Mesenchymal stem cell (in vitro differentiated cells and primary cell): Measurements from ENCODE around the gene ANO6. TPM values are rescaled to one million over a fixed set of nuclear protein-coding genes. Genes with fewer than 3 reads are reported as not detected.
"Not testable (repeated sequence)": the region's sequence is repeated elsewhere in the genome, so short reads cannot be mapped to it uniquely, and the experiment has no call there.

Experiments
- DNase-seq: peaks from one replicate; pipeline ENCODE4 v3.0.0-alpha.2; 2013
- H2AFZ ChIP-seq: one replicate; pipeline ENCODE4 v1.6.1; 2013; ENCODE audit warnings: low read depth, mild to moderate bottlenecking, control low read depth, inconsistent platforms, low read length, moderate library complexity
- H2AK5ac ChIP-seq: 2 replicates; pipeline ENCODE4 v1.6.1; 2013; ENCODE audit warnings: low read length, moderate library complexity, mild to moderate bottlenecking, inconsistent platforms; ENCODE audit not compliant: severe bottlenecking
- H2BK120ac ChIP-seq: one replicate; pipeline ENCODE4 v1.6.1; 2013; ENCODE audit warnings: low read depth, mild to moderate bottlenecking, inconsistent platforms, low read length, moderate library complexity
- H2BK12ac ChIP-seq, 2 experiments: one replicate each; pipeline ENCODE4 v1.6.1; 2013; ENCODE audit warnings: inconsistent platforms in 2 of 2, low read length in 2 of 2, mild to moderate bottlenecking in 2 of 2, moderate library complexity in 2 of 2, control low read depth in 1 of 2
- H2BK15ac ChIP-seq: one replicate; pipeline ENCODE4 v1.6.1; 2013; ENCODE audit warnings: mild to moderate bottlenecking, low read depth, inconsistent platforms; ENCODE audit not compliant: poor library complexity, severe bottlenecking
- H2BK5ac ChIP-seq: 2 replicates; pipeline ENCODE4 v1.6.1; 2013; ENCODE audit warnings: low read depth, mild to moderate bottlenecking, low read length, control low read depth, inconsistent platforms; ENCODE audit not compliant: poor library complexity, severe bottlenecking
- H3K14ac ChIP-seq, 2 experiments: one replicate each; pipeline ENCODE4 v1.6.1; 2013; ENCODE audit warnings: inconsistent platforms in 2 of 2, low read length in 2 of 2, control low read depth in 1 of 2, mild to moderate bottlenecking in 1 of 2, moderate library complexity in 1 of 2
- H3K18ac ChIP-seq, 2 experiments: one replicate each; pipeline ENCODE4 v1.6.1; 2013; ENCODE audit warnings: inconsistent platforms in 2 of 2, low read length in 2 of 2, control low read depth in 1 of 2, low read depth in 1 of 2, mild to moderate bottlenecking in 1 of 2
- H3K23ac ChIP-seq, 2 experiments: one replicate each; pipeline ENCODE4 v1.6.1; 2013; ENCODE audit warnings: inconsistent platforms in 2 of 2, low read length in 2 of 2, mild to moderate bottlenecking in 2 of 2, moderate library complexity in 2 of 2, control low read depth in 1 of 2
- H3K27ac ChIP-seq: 2 replicates; pipeline ENCODE4 v1.5.1; 2013; ENCODE audit warnings: mild to moderate bottlenecking, moderate library complexity, low read length, control low read depth, inconsistent platforms; ENCODE audit not compliant: poor library complexity, severe bottlenecking
- H3K27me3 ChIP-seq, 2 experiments: 2 replicates each; pipeline versions ENCODE4 v1.6.1 to v1.7.0; 2013; ENCODE audit warnings: low read length in 2 of 2, mild to moderate bottlenecking in 2 of 2, moderate library complexity in 2 of 2, control low read depth in 1 of 2, inconsistent platforms in 1 of 2; ENCODE audit not compliant: control insufficient read depth in 1 of 2, insufficient read depth in 1 of 2
- H3K36me3 ChIP-seq, 2 experiments: 2 replicates each; pipeline versions ENCODE4 v1.6.1 to v1.7.0; 2013; ENCODE audit warnings: low read length in 2 of 2, control low read depth in 1 of 2, inconsistent platforms in 1 of 2, low read depth in 1 of 2, mild to moderate bottlenecking in 1 of 2; ENCODE audit not compliant: insufficient read depth in 2 of 2, control insufficient read depth in 1 of 2
- H3K4ac ChIP-seq, 2 experiments: one replicate each; pipeline ENCODE4 v1.6.1; 2013; ENCODE audit warnings: inconsistent platforms in 2 of 2, low read length in 2 of 2, mild to moderate bottlenecking in 2 of 2, moderate library complexity in 2 of 2, control low read depth in 1 of 2, low read depth in 1 of 2
- H3K4me1 ChIP-seq: 2 replicates; pipeline ENCODE4 v1.6.1; 2013; ENCODE audit warnings: low read depth, low read length, control low read depth; ENCODE audit not compliant: control insufficient read depth, insufficient read depth
- H3K4me2 ChIP-seq: 2 replicates; pipeline ENCODE4 v1.6.1; 2013; ENCODE audit warnings: low read length, mild to moderate bottlenecking, inconsistent platforms; ENCODE audit not compliant: poor library complexity, severe bottlenecking
- H3K4me3 ChIP-seq, 2 experiments: 2 replicates each; pipeline versions ENCODE4 v1.5.1 to v1.7.0; 2013; ENCODE audit warnings: low read length in 2 of 2, mild to moderate bottlenecking in 2 of 2, control low read depth in 1 of 2, low read depth in 1 of 2; ENCODE audit not compliant: insufficient read depth in 1 of 2
- H3K79me1 ChIP-seq: replicated peaks from 2 replicates; pipeline ENCODE4 v1.6.1; 2013; ENCODE audit warnings: mild to moderate bottlenecking, control low read depth, low read length, inconsistent platforms; ENCODE audit not compliant: poor library complexity, severe bottlenecking
- H3K9ac ChIP-seq: 2 replicates; pipeline ENCODE4 v1.7.0; 2013; ENCODE audit warnings: mild to moderate bottlenecking, low read length, moderate library complexity
- H3K9me3 ChIP-seq: 2 replicates; pipeline ENCODE4 v1.7.0; 2013; ENCODE audit warnings: mild to moderate bottlenecking, low read length; ENCODE audit not compliant: control insufficient read depth
- H4K8ac ChIP-seq: one replicate; pipeline ENCODE4 v1.6.1; 2013; ENCODE audit warnings: inconsistent platforms, mild to moderate bottlenecking, low read length, moderate library complexity
- H4K91ac ChIP-seq: one replicate; pipeline ENCODE4 v1.6.1; 2013; ENCODE audit warnings: mild to moderate bottlenecking, low read length, inconsistent platforms
- WGBS: methylation state at CpG from one replicate; pipeline ENCODE4 v1.1.7; 2013; ENCODE audit warnings: mixed read lengths; 5-methylcytosine and 5-hydroxymethylcytosine counted together
- polyA plus RNA-seq, 2 experiments: library from polyadenylated mRNA; stranded (reverse); fragments of 200-250 nt; gene quantifications; one replicate each; pipeline ENCODE4 v1.2.3, GENCODE V29; 2013

The ANO6 gene
- 51.1 TPM for polyA plus RNA-seq (2013, experiment 1 of 2)
- polyA plus RNA-seq (2013, experiment 2 of 2), result 50.0 TPM

- H2BK15ac ChIP-seq, result peak within 1 kb of the TSS; percentile 90
- H2AFZ ChIP-seq, result peak within 1 kb of the TSS; percentile 47
- H3K9me3 ChIP-seq, result no peaks in the 10 kb centered on the region
- peak within 1 kb of the TSS; percentile 85 for H3K27ac ChIP-seq
- H3K4me1 ChIP-seq, result peaks cover 4% of the 10 kb centered on the region
- H3K79me1 ChIP-seq, result peaks cover 5% of the 10 kb centered on the region
- peak within 1 kb of the TSS; percentile 75 to 88 for H3K4ac ChIP-seq
- H4K8ac ChIP-seq, result peak within 1 kb of the TSS; percentile 90
- no peak within 1 kb of the TSS for H2AK5ac ChIP-seq
- peak; percentile 94 for DNase-seq
- peak within 1 kb of the TSS; percentile 98 for H3K9ac ChIP-seq
- no peaks in the 10 kb centered on the region for H3K27me3 ChIP-seq
- H4K91ac ChIP-seq, result peak within 1 kb of the TSS; percentile 89
- H3K23ac ChIP-seq, result peak within 1 kb of the TSS in 1 of 2 experiments; percentile 60
- H3K36me3 ChIP-seq, result no peaks in the 10 kb centered on the region
- peak within 1 kb of the TSS; percentile 37 to 73 for H2BK12ac ChIP-seq
- peak within 1 kb of the TSS; percentile 88 for H3K4me2 ChIP-seq
- H3K14ac ChIP-seq, result peak within 1 kb of the TSS; percentile 13 to 95
- H3K4me3 ChIP-seq, result peak within 1 kb of the TSS; percentile 86 to 98
- WGBS, result under 1% methylated on average over 62 of the region's 62 CpGs
- H2BK5ac ChIP-seq, result peak within 1 kb of the TSS; percentile 85
- H2BK120ac ChIP-seq, result peak within 1 kb of the TSS; percentile 98
- H3K18ac ChIP-seq, result peak within 1 kb of the TSS; percentile 80 to 85
Observed at GRCh38 chr12:45215419-45216229, at the start of gene ANO6. Gene ANO6 (plus strand): TSS chr12:45216095. CDS start chr12:45216322, 227 bp downstream.

GRCh38 chr12:45168976-45169375 lies 46.9 kb upstream of the ANO6 start:
- no peak overlapping the region for H4K8ac ChIP-seq
- 94% methylated on average over 2 of the region's 2 CpGs for WGBS
- H3K27me3 ChIP-seq, result no peaks in the 10 kb centered on the region
- no peak overlapping the region for H3K4ac ChIP-seq
- H3K23ac ChIP-seq, result no peak overlapping the region
- H3K27ac ChIP-seq, result no peak overlapping the region
- no peak for DNase-seq
- H3K14ac ChIP-seq, result no peak overlapping the region
- no peak overlapping the region for H2BK12ac ChIP-seq
- no peak overlapping the region for H3K9ac ChIP-seq
- no peak overlapping the region for H3K4me2 ChIP-seq
- H2BK15ac ChIP-seq, result no peak overlapping the region
- no peaks in the 10 kb centered on the region for H3K36me3 ChIP-seq
- H2AK5ac ChIP-seq, result no peak overlapping the region
- no peaks in the 10 kb centered on the region for H3K4me1 ChIP-seq
- no peak overlapping the region for H3K4me3 ChIP-seq
- H3K18ac ChIP-seq, result no peak overlapping the region
- H2BK120ac ChIP-seq, result no peak overlapping the region
- H2AFZ ChIP-seq, result no peak overlapping the region
- H3K79me1 ChIP-seq, result no peaks in the 10 kb centered on the region
- no peak overlapping the region for H2BK5ac ChIP-seq
- H4K91ac ChIP-seq, result no peak overlapping the region
- H3K9me3 ChIP-seq, result no peaks in the 10 kb centered on the region

GRCh38 chr12:45170456-45171042 lies 45.3 kb upstream of the ANO6 start:
- 35% methylated on average over 3 of the region's 3 CpGs for WGBS
- no peak overlapping the region for H3K23ac ChIP-seq
- no peak overlapping the region for H2BK5ac ChIP-seq
- no peak overlapping the region for H3K27ac ChIP-seq
- H3K36me3 ChIP-seq, result peaks cover 0 to 5% of the 10 kb centered on the region in 2 experiments
- no peaks in the 10 kb centered on the region for H3K79me1 ChIP-seq
- H3K14ac ChIP-seq, result no peak overlapping the region
- H2BK120ac ChIP-seq, result no peak overlapping the region
- no peak overlapping the region for H3K9ac ChIP-seq
- H3K4ac ChIP-seq, result no peak overlapping the region
- H3K4me3 ChIP-seq, result no peak overlapping the region
- no peak overlapping the region for H2BK15ac ChIP-seq
- H2BK12ac ChIP-seq, result no peak overlapping the region
- H2AK5ac ChIP-seq, result no peak overlapping the region
- peak; percentile 71 for DNase-seq
- H2AFZ ChIP-seq, result no peak overlapping the region
- no peak overlapping the region for H4K91ac ChIP-seq
- no peaks in the 10 kb centered on the region for H3K27me3 ChIP-seq
- no peak overlapping the region for H4K8ac ChIP-seq
- peaks cover 4% of the 10 kb centered on the region for H3K9me3 ChIP-seq
- no peak overlapping the region for H3K18ac ChIP-seq
- H3K4me1 ChIP-seq, result no peaks in the 10 kb centered on the region
- H3K4me2 ChIP-seq, result no peak overlapping the region

- H3K18ac ChIP-seq, H2BK5ac ChIP-seq, H2BK15ac ChIP-seq, H3K27ac ChIP-seq, H3K14ac ChIP-seq, H2AFZ ChIP-seq, H2BK12ac ChIP-seq, H4K91ac ChIP-seq, H3K79me1 ChIP-seq, H3K4ac ChIP-seq, H3K9ac ChIP-seq, H3K36me3 ChIP-seq, H3K23ac ChIP-seq, H3K4me2 ChIP-seq, H2AK5ac ChIP-seq, H3K27me3 ChIP-seq, H3K4me1 ChIP-seq, H2BK120ac ChIP-seq, H3K4me3 ChIP-seq, H4K8ac ChIP-seq: not testable (repeated sequence)
- 87% methylated on average over 7 of the region's 10 CpGs for WGBS
- DNase-seq, result peak; percentile 12
- H3K9me3 ChIP-seq, result peaks cover 31% of the 10 kb centered on the region
Observed at GRCh38 chr12:45173293-45173692, 42.6 kb upstream of the ANO6 start.
